Right hindlimb (tissue), 1 donor: ENCODE data around the gene GNB1.

ENCODE experiments used
- DNase-seq: peaks from one replicate; pipeline ENCODE4 v3.0.0-alpha.2; 2018

The GNB1 gene

DNA sequence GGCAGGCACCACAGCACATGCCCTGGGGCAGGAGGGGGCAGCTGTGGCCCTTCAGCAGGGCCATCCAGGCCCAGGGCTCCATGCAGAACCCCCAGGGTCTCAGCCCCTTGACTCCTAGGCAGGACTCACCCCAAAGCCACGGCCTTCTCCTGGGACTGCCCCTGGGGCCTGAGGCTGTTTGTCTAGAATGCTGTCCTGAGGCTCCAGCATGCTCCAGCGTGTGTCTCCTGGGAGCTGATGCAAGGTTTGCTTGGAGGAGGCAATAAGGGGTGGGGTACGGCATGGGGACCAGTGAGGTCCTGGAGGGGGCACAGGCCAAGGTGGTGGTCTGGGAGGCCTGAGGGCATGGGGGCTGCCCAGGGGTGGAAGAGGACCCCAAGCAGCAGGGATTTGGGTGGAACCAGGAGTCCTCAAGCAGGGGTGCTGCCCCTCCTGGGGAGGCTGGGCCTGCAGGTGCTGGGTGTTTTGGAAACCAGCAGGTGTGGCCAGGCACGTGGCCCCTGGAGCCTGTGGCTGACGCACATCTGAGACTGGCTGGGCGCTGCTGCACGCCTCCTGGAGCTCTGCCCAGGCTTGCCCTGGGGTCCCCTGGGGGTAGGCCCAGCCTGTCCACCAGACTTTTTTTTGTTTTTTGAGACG lies 16.3 kb upstream of the GNB1 start:
- DNase-seq: peak; percentile 40

- DNase-seq: peak; percentile 85
Observed at GRCh38 chr1:1906185-1907097, 15.6 kb upstream of the GNB1 start.

DNA sequence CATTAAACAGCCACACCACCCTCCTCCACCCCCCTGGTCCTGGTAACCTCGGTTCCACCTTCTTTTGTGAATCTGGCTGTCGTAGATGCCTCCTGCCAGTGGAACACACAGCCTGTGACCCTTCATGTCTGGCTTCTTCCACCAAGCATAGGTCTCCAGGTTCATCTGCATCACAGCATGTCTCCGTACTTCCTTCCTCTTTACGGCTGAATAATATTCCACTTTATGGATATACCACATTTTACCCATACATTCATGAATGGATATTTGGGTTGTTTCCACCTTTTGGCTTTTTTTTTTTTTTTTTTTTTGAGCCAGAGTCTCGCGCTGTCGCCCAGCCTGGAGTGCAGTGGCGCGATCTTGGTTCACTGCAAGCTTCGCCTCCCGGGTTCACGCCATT lies 12.3 kb upstream of the GNB1 start:
- DNase-seq: no peak

DNA sequence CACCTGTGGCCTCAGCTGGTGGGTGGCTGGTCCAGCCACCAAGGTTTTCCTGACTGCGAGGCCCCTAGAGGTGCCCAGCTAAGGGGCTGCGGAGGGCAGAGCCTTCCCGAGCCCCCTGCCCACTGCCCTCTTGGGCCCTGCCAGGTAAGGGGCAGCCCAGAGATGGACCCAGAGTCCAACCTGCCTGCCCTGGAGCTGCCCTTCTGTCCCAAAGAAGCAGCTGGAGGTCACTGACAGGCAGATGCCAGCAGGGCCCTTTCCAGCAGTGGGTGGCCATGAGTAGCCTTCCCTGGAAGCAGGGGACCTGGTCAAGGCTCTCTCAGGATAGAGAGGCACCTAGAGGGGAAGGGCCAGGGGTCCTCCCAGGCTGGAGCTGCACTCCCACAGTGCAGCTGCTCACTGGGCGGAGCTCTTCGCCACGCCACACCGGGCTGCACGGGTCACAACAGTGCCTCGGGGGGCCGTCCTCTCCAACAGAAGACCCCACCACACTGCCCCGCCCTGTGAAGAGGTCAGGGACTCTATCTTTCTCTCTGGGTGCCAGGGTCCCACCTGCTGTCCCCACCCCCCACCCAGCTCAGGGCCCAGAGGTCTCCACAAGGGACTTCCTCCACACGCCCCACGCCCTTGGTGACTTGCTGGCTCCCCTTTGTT lies 10.9 kb upstream of the GNB1 start:
- no peak for DNase-seq

DNA sequence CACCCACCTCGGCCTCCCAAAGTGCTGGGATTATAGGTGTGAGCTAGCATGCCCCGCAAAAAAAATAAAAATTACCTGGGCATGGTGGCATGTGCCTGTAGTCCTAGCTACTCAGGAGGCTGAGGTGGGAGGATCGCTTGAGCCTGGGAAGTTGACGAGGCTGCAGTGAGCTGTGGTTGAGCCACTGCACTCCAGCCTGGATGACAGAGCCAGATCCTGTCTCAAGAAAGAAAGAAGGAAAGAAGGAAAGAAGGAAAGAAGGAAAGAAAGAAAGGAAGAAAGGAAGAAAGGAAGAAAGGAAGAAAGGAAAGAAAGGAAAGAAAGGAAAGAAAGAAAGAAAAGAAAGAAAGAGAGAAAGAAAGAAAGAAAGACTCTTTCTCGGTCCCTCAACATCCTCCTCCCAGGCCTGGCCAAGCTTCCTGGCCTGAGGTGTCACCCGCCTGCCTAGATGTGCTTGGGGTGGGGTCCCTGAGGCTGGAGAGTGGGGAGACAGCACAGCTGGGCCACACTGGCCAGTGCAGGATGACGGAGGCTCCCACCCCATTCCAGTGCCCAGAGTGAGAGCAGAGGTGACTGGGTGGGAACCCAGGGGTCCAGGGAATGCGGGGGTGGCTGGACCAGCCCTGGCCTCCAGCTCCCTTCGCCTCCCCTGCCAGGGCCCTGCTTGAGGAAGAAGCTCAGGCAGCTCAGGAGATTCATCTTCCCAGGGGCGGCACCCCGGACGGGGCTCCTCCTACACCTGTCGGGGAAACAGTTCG lies 10.2 kb upstream of the GNB1 start:
- no peak for DNase-seq

- no peak for DNase-seq
Observed at GRCh38 chr1:1899967-1900327, 9.1 kb upstream of the GNB1 start.

DNA sequence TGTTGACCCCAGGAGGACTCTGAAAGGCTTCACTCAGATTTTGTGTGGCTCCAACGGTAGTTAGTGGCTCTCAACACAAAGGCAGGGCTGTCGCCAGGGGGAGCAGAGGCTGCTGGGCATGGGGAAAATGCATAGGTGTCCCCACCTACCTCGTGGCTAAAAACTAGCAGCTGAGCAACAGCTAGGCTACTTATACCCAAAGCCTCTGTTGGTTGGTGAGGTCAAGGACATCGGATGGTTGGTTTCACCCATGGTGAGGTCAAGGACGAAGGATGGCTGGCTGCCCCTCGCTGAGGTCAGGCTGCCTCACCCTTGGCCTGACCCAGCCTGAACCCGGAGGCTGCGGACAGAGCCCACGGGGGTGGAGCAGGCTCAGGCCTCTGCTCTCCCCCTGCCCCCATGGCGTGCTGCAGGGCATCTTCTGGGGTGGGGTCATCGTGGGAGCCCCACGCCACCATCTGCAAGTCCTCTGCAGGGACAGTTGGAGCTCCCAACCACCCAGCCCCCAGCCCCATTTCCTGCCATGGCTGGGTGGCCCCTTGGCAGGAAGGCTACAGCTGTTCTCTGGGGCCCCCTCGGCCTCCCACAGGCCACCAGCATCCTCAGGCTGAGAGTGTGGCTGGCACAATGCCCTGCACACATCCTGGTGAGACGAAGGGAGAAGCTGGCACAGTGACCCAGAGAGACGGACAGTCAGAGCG lies 8.5 kb upstream of the GNB1 start:
- DNase-seq: peak; percentile 25

GRCh38 chr1:1898246-1898933 lies 7.5 kb upstream of the GNB1 start:
- no peak for DNase-seq

DNA sequence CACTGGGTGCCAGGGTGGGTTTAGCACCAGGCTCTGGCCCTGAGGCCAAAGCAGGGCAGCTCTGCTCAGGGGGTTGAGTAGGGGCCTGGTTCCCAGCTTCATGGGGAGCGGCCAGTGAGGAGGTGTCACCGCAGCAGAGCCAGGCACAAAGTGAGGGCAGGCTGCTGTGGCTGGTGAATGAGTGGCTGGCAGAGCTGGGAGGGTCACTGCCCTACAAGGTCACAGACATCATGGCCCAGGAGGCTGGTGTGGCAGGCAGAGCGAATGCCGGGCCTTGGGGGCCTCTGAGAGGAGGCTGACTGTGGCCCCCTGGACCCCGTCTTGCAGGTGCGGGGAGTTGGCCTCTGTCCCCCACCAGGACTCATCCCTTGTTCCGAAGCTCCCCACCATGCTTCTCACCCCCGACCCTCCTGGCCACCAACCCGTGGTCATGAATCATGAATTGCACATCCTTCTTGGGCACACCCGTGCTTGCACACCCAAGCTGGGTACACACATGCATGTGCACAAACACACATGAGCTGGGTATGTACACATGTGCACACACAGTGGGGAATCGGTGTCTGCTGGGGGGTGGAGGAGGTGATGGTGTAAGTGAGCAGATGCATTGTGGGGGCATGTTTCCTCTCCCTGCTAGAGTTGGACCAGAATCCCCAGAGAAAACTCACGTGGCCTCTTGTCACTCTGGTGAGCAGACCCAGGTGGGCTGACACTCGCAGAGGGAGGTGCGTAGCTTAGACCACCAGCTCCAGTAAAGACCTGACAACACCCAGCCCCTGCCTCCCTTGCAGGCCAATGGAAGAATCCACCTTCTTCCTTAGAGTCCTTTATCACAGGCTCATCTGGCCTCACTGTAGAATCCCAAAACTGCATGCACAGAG lies 4.8 kb upstream of the GNB1 start:
- DNase-seq: no peak

GRCh38 chr1:1895060-1895418 lies 4.2 kb upstream of the GNB1 start:
- no peak for DNase-seq

- no peak for DNase-seq
Observed at GRCh38 chr1:1894354-1895059, 3.6 kb upstream of the GNB1 start.

GRCh38 chr1:1893997-1894353 lies 3.1 kb upstream of the GNB1 start:
- no peak for DNase-seq

- DNase-seq: no peak
Observed at GRCh38 chr1:1893291-1893985, 2.6 kb upstream of the GNB1 start.

GRCh38 chr1:1892763-1893120 lies 1.9 kb upstream of the GNB1 start:
- DNase-seq: no peak

DNA sequence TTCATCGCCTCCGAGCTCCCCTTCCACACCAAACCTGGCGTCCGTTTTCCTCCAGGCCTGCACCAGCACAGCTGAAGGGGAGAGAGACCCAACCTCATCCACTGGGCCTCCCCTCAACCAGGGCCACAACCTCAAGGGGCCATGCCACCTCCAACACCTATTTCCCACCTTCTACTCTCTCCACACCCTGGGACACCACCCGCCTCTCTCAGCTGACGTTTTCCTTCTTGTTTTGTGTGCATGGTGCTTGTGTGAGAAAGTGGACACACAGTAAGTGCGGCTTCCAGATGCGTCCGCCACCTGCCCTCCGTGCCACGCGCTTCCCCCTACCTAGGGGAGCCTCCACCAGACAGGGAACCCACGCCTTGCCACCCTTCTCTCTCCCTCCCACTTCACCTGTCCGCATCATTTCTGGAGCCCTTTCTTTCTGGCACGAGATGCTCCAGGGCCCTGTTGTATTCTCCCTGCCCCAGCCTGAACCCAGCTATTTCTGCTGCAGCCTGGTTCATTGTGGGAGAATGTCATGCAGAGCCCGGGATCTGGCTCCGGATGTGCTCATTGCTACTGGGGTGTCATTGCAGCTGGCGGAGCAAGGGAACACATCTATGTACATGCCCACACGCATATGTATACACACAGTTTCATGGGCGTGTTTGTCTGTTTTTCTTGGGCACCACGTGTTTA lies 1.3 kb upstream of the GNB1 start:
- no peak for DNase-seq

DNA sequence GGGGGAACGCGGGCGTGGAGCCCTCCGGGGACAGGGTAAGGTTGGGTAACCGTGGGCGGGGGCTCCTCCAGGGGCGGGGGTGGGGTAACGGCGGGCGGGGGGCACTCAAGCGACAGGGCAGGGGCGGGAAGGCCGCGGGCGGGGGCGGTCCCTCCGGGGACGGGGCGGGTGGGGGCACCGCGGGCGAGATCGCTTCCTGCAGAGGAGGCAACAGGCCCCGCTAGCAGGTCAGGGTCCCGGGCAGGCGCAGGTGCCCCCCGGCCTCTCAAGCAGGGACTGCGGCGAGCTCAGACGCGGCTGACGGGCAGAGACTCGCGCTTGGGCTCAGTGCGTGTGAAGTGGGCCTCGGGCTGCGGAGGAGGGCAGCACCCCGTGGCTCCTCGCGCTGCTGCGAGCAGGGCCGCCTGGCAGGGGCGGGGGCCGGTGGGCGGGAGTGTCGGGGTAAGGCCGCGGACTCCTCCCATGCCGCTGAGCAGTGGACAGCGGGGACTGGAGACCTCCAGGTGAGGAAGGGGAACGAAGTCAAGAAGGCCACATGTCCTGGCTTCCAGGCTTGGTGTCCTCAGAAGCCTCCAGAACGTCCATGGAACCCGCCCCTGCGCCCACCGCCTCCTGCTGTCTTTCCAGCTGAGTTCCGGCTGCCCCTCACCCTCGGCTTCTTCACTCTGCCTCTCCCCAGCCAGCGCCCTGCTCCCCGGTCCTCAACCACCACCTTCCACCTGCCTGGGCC lies 627 bp upstream of the GNB1 start:
- DNase-seq: peak; percentile 89

DNA sequence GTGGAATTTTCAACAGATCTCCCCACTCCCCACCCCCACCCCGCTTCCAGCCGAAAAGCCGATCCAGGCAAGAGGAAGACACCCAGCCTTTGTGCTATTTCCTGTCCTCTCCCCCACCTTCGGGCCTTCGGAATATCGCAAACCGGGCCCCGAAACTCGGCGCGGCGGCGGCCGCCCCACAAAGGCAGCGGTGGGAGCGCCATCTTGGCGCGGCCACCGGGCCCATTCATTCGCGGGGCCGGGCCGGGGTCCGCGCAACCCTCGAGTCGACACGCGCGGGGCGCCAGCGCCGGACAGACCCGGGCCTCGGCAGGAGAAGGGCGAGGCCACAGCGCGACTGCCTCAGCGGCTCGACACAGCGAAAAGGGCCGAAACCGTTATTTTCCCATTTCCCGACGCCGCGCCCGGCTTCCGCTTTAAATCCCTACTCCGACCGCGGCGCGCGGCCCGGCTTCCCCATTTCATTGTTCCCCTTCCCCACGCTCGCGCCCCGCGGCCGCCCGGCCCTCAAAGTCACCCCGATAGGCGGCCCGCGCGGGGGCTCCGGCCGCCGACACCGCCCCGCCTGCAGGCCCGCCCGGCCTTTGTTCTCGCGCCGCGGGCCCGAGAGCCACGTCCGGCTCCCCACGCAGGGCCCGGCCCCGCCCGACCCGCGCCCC lies 911 bp downstream of the GNB1 start:
- no peak for DNase-seq
